ENCODE results near the gene ENG.

Gene ENG

GRCh38 chr9:127779136-127779981 is 75.1 kb downstream of the ENG start:
- no peak overlapping the region for H3K27ac ChIP-seq (ENCODE audit: low read depth, low read length, severe bottlenecking)
- WGBS, 2 experiments (ENCODE audit: insufficient coverage in 2 of 2), result 88 to 95% methylated on average over 13 to 14 of the region's 17 CpGs
- H3K36me3 ChIP-seq (ENCODE audit: control insufficient read depth, insufficient read depth, low read length), result no peaks in the 10 kb centered on the region
- no peak overlapping the region for H3K4me3 ChIP-seq (ENCODE audit: extremely low read depth, insufficient read depth, low read length, poor library complexity, severe bottlenecking)
- H3K9me3 ChIP-seq (ENCODE audit: control insufficient read depth, low read length), result no peaks in the 10 kb centered on the region
- H3K4me1 ChIP-seq (ENCODE audit: control insufficient read depth, insufficient read depth, low read length, poor library complexity, severe bottlenecking), result peaks cover 23% of the 10 kb centered on the region

- Histone ChIP-seq H3K36me3 (ENCODE audit: control insufficient read depth, insufficient read depth, low read length) (no peaks in the 10 kb centered on the region), H3K4me1 (ENCODE audit: control insufficient read depth, insufficient read depth, low read length, poor library complexity, severe bottlenecking) (peaks cover 23% of the 10 kb centered on the region), H3K4me3 (ENCODE audit: extremely low read depth, insufficient read depth, low read length, poor library complexity, severe bottlenecking) (no peak within 1 kb of the TSS), H3K27ac (ENCODE audit: low read depth, low read length, severe bottlenecking) (no peak within 1 kb of the TSS), H3K9me3 (ENCODE audit: control insufficient read depth, low read length) (no peaks in the 10 kb centered on the region)
- WGBS, 2 experiments (ENCODE audit: insufficient coverage in 2 of 2), result 79 to 81% methylated on average over 6 to 11 of the region's 13 CpGs
These were observed 76.0 kb downstream of the ENG start, which contains the start of gene SH2D3C for GRCh38 chr9:127778280-127779135. SH2D3C (minus strand) TSS chr9:127778666; CDS start chr9:127778627, 39 bp downstream.

DNA sequence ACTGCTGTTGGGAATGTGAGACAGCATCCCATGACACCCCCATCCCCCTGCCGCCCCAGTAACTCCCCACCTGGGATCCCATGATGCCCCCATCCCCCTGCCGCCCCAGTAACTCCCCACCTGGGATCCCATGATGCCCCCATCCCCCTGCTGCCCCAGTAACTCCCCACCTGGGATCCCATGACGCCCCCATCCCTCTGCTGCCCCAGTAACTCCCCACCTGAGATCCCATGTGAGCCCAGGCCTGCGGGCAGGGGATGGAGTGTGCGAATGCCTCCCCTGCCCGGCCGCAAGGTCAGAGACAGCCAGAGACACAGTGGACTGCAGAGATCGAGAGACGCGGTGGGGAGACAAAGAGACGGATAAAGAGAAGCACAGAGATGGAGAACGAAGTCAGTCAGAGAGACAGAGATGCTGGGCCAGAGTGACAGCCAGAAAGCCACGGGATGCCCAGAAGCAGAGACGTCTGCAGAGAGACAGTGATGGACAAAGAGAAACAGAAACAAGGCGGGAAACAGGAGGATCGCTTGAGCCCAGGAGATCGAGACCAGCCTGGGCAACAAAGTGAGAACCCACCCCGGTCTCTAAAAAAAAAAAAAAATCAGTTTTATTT is 77.0 kb downstream of the ENG start:
- H3K4me1 ChIP-seq (ENCODE audit: control insufficient read depth, insufficient read depth, low read length, poor library complexity, severe bottlenecking), result peaks cover 18% of the 10 kb centered on the region
- H3K9me3 ChIP-seq (ENCODE audit: control insufficient read depth, low read length), result no peaks in the 10 kb centered on the region
- no peaks in the 10 kb centered on the region for H3K36me3 ChIP-seq (ENCODE audit: control insufficient read depth, insufficient read depth, low read length)
- 94 to 96% methylated on average over 12 to 14 of the region's 18 CpGs for WGBS, 2 experiments (ENCODE audit: insufficient coverage in 2 of 2)
- no peak overlapping the region for H3K4me3 ChIP-seq (ENCODE audit: extremely low read depth, insufficient read depth, low read length, poor library complexity, severe bottlenecking)
- H3K27ac ChIP-seq (ENCODE audit: low read depth, low read length, severe bottlenecking), result no peak overlapping the region

DNA sequence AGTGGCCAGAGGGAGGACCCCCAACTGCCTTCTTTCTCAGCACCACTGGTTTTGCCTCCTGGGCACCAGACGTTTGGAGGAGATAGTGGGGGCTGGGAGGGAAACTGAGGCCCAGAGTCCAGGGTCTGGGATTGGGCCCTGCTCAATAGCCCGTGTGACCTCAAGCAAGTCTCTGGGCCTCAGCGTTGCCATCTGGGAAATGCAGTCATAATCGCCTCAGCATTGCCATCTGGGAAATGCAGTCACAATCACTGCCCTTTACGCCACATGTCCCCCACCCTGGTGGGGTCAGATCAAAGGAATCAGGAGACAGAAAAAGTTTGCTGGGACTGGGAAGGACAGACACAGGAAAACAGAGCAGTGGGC is 77.6 kb downstream of the ENG start:
- Histone ChIP-seq H3K4me1 (ENCODE audit: control insufficient read depth, insufficient read depth, low read length, poor library complexity, severe bottlenecking) (peaks cover 17% of the 10 kb centered on the region), H3K36me3 (ENCODE audit: control insufficient read depth, insufficient read depth, low read length) (no peaks in the 10 kb centered on the region), H3K4me3 (ENCODE audit: extremely low read depth, insufficient read depth, low read length, poor library complexity, severe bottlenecking) (no peak overlapping the region), H3K27ac (ENCODE audit: low read depth, low read length, severe bottlenecking) (no peak overlapping the region), H3K9me3 (ENCODE audit: control insufficient read depth, low read length) (no peaks in the 10 kb centered on the region)
- WGBS, 2 experiments (ENCODE audit: insufficient coverage in 2 of 2), result 86 to 89% methylated on average over 5 of the region's 5 CpGs

GRCh38 chr9:127776195-127776923 is 78.1 kb downstream of the ENG start:
- no peaks in the 10 kb centered on the region for H3K36me3 ChIP-seq (ENCODE audit: control insufficient read depth, insufficient read depth, low read length)
- H3K4me1 ChIP-seq (ENCODE audit: control insufficient read depth, insufficient read depth, low read length, poor library complexity, severe bottlenecking), result peaks cover 15% of the 10 kb centered on the region
- H3K27ac ChIP-seq (ENCODE audit: low read depth, low read length, severe bottlenecking), result no peak overlapping the region
- no peaks in the 10 kb centered on the region for H3K9me3 ChIP-seq (ENCODE audit: control insufficient read depth, low read length)
- WGBS, 2 experiments (ENCODE audit: insufficient coverage in 2 of 2), result 68 to 92% methylated on average over 6 to 7 of the region's 15 CpGs
- H3K4me3 ChIP-seq (ENCODE audit: extremely low read depth, insufficient read depth, low read length, poor library complexity, severe bottlenecking), result no peak overlapping the region

GRCh38 chr9:127773981-127774380 is 80.5 kb downstream of the ENG start:
- WGBS, 2 experiments (ENCODE audit: insufficient coverage in 2 of 2), result 94 to 95% methylated on average over 9 to 10 of the region's 10 CpGs
- no peak overlapping the region for H3K27ac ChIP-seq (ENCODE audit: low read depth, low read length, severe bottlenecking)
- H3K9me3 ChIP-seq (ENCODE audit: control insufficient read depth, low read length), result no peaks in the 10 kb centered on the region
- peaks cover 24% of the 10 kb centered on the region for H3K4me1 ChIP-seq (ENCODE audit: control insufficient read depth, insufficient read depth, low read length, poor library complexity, severe bottlenecking)
- H3K36me3 ChIP-seq (ENCODE audit: control insufficient read depth, insufficient read depth, low read length), result no peaks in the 10 kb centered on the region
- no peak overlapping the region for H3K4me3 ChIP-seq (ENCODE audit: extremely low read depth, insufficient read depth, low read length, poor library complexity, severe bottlenecking)

- Histone ChIP-seq H3K36me3 (ENCODE audit: control insufficient read depth, insufficient read depth, low read length) (no peaks in the 10 kb centered on the region), H3K27ac (ENCODE audit: low read depth, low read length, severe bottlenecking) (no peak overlapping the region), H3K9me3 (ENCODE audit: control insufficient read depth, low read length) (no peaks in the 10 kb centered on the region), H3K4me1 (ENCODE audit: control insufficient read depth, insufficient read depth, low read length, poor library complexity, severe bottlenecking) (peaks cover 21% of the 10 kb centered on the region), H3K4me3 (ENCODE audit: extremely low read depth, insufficient read depth, low read length, poor library complexity, severe bottlenecking) (no peak overlapping the region)
- 48 to 61% methylated on average over 2 to 3 of the region's 3 CpGs for WGBS, 2 experiments (ENCODE audit: insufficient coverage in 2 of 2)
These were observed 81.2 kb downstream of the ENG start for GRCh38 chr9:127773272-127773671.

- no peak overlapping the region for H3K27ac ChIP-seq (ENCODE audit: low read depth, low read length, severe bottlenecking)
- peaks cover 28% of the 10 kb centered on the region for H3K4me1 ChIP-seq (ENCODE audit: control insufficient read depth, insufficient read depth, low read length, poor library complexity, severe bottlenecking)
- no peak overlapping the region for H3K4me3 ChIP-seq (ENCODE audit: extremely low read depth, insufficient read depth, low read length, poor library complexity, severe bottlenecking)
- no peaks in the 10 kb centered on the region for H3K36me3 ChIP-seq (ENCODE audit: control insufficient read depth, insufficient read depth, low read length)
- no peaks in the 10 kb centered on the region for H3K9me3 ChIP-seq (ENCODE audit: control insufficient read depth, low read length)
- 81 to 90% methylated on average over 5 of the region's 5 CpGs for WGBS, 2 experiments (ENCODE audit: insufficient coverage in 2 of 2)
These were observed 81.9 kb downstream of the ENG start for GRCh38 chr9:127772603-127773002.

- H3K36me3 ChIP-seq (ENCODE audit: control insufficient read depth, insufficient read depth, low read length), result peaks cover 4% of the 10 kb centered on the region
- peaks cover 35% of the 10 kb centered on the region for H3K4me1 ChIP-seq (ENCODE audit: control insufficient read depth, insufficient read depth, low read length, poor library complexity, severe bottlenecking)
- 7 to 17% methylated on average over 5 to 9 of the region's 19 CpGs for WGBS, 2 experiments (ENCODE audit: insufficient coverage in 2 of 2)
- no peak overlapping the region for H3K4me3 ChIP-seq (ENCODE audit: extremely low read depth, insufficient read depth, low read length, poor library complexity, severe bottlenecking)
- no peaks in the 10 kb centered on the region for H3K9me3 ChIP-seq (ENCODE audit: control insufficient read depth, low read length)
- no peak overlapping the region for H3K27ac ChIP-seq (ENCODE audit: low read depth, low read length, severe bottlenecking)
These were observed 82.8 kb downstream of the ENG start for GRCh38 chr9:127771570-127772189.

Measured in mesodermal cell (in vitro differentiated cells).